H1 (cell line): Measurements from ENCODE around the gene RRP12. TPM values are rescaled to one million over a fixed set of nuclear protein-coding genes. Genes with fewer than 3 reads are reported as not detected.

Experiments
- CTCF ChIA-PET: fragments of 300-600 bp; sonication (Branson Sonifier 250); formaldehyde crosslinking; loops from one replicate; lab custom pipeline; 2021; ENCODE audit not compliant: partially characterized antibody; lab: Charles Lee
- POLR2A ChIA-PET: fragments of 300-600 bp; sonication (Branson Sonifier 250); formaldehyde crosslinking; loops from one replicate; lab custom pipeline; 2021; ENCODE audit warnings: inconsistent platforms; ENCODE audit not compliant: partially characterized antibody; lab: Charles Lee
- DNase-seq, 2 experiments: peaks; one replicate each; pipeline versions ENCODE4 v3.0.0 to v3.0.0-alpha.2; 2010 to 2022; ENCODE audit warnings: low spot score in 2 of 2, low read depth in 1 of 2, mixed read lengths in 1 of 2
- FAIRE-seq: peaks from 2 replicates; lab custom pipeline; 2011; peaks lifted over from hg19 to GRCh38; lab: Jason Lieb, UNC
- H2AFZ ChIP-seq: 2 replicates; pipeline ENCODE4 v1.8.1; 2012; ENCODE audit warnings: low read length, inconsistent platforms
- H2AK5ac ChIP-seq: 2 replicates; pipeline ENCODE4 v1.6.1; 2013; ENCODE audit warnings: low read depth, low read length
- H2BK120ac ChIP-seq: replicated peaks from 2 replicates; pipeline ENCODE3; 2013; ENCODE audit warnings: low read depth, low read length, inconsistent platforms
- H2BK12ac ChIP-seq: 2 replicates; pipeline ENCODE4 v1.6.1; 2013; ENCODE audit warnings: low read depth, low read length
- H2BK15ac ChIP-seq: 2 replicates; pipeline ENCODE4 v1.6.1; 2013; ENCODE audit warnings: low read length
- H2BK20ac ChIP-seq: 2 replicates; pipeline ENCODE4 v1.6.1; 2013; ENCODE audit warnings: low read length
- H2BK5ac ChIP-seq: 2 replicates; pipeline ENCODE4 v1.6.1; 2013; ENCODE audit warnings: low read depth, low read length
- H3K14ac ChIP-seq: 2 replicates; pipeline ENCODE4 v1.6.1; 2013; ENCODE audit warnings: inconsistent platforms; ENCODE audit not compliant: insufficient read length
- H3K18ac ChIP-seq: 2 replicates; pipeline ENCODE4 v1.6.1; 2013; ENCODE audit warnings: low read length; ENCODE audit errors: extremely low read depth
- H3K23ac ChIP-seq: 2 replicates; pipeline ENCODE4 v1.6.1; 2013; ENCODE audit warnings: inconsistent platforms; ENCODE audit not compliant: insufficient read length
- H3K23me2 ChIP-seq: 2 replicates; pipeline ENCODE4 v1.6.1; 2013; ENCODE audit warnings: low read depth, low read length
- H3K27ac ChIP-seq: 2 replicates; pipeline ENCODE4 v1.6.1; 2011; ENCODE audit warnings: low read depth, low read length, inconsistent platforms
- H3K27me3 ChIP-seq, 4 experiments: replicated peaks in 1 of 4; 1 replicate in 1 of 4; 2 replicates in 3 of 4; pipeline versions ENCODE4 v1.6.1 to v1.8.1; 2011 to 2013; ENCODE audit warnings: low read length in 3 of 4, mild to moderate bottlenecking in 3 of 4, inconsistent platforms in 2 of 4, mixed read lengths in 2 of 4, moderate library complexity in 1 of 4; ENCODE audit not compliant: control insufficient read depth in 3 of 4, insufficient read depth in 3 of 4; ENCODE audit errors: extremely low read depth in 1 of 4
- H3K36me3 ChIP-seq, 4 experiments: 2 replicates each; pipeline versions ENCODE4 v1.6.1 to v1.8.1; 2011 to 2013; ENCODE audit warnings: mild to moderate bottlenecking in 4 of 4, low read length in 3 of 4, moderate library complexity in 2 of 4, control low read depth in 1 of 4, inconsistent platforms in 1 of 4; ENCODE audit not compliant: insufficient read depth in 4 of 4, control insufficient read depth in 2 of 4
- H3K4ac ChIP-seq: replicated peaks from 2 replicates; pipeline ENCODE3; 2013; ENCODE audit warnings: low read length, low read depth, mixed read lengths, inconsistent platforms; ENCODE audit not compliant: insufficient read length
- H3K4me1 ChIP-seq, 4 experiments: replicated peaks in 1 of 4; 1 replicate in 1 of 4; 2 replicates in 3 of 4; pipeline versions ENCODE4 v1.6.1 to v1.8.1; 2011 to 2013; ENCODE audit warnings: low read length in 3 of 4, inconsistent platforms in 2 of 4, mixed read lengths in 1 of 4; ENCODE audit not compliant: insufficient read depth in 4 of 4, control insufficient read depth in 3 of 4
- H3K4me2 ChIP-seq, 2 experiments: 2 replicates each; pipeline versions ENCODE4 v1.6.1 to v1.8.1; 2011 to 2013; ENCODE audit warnings: low read depth in 2 of 2, low read length in 2 of 2, control low read depth in 1 of 2, inconsistent platforms in 1 of 2, mild to moderate bottlenecking in 1 of 2; ENCODE audit not compliant: insufficient read depth in 1 of 2
- H3K4me3 ChIP-seq, 4 experiments: fragments of 200-600, 300-600 bp in 1 of 4; sonication (generic), shearing (Covaris generic), sonication (Bioruptor Twin) in 1 of 4; 2 replicates each; pipeline versions ENCODE4 v1.5.1 to v1.8.1; 2011 to 2016; ENCODE audit warnings: low read length in 4 of 4, low read depth in 3 of 4, control low read depth in 2 of 4, inconsistent platforms in 2 of 4, mild to moderate bottlenecking in 2 of 4, mixed read lengths in 1 of 4, moderate library complexity in 1 of 4; ENCODE audit not compliant: insufficient read depth in 2 of 4; ENCODE audit errors: extremely low read depth in 1 of 4
- H3K56ac ChIP-seq: replicated peaks from 2 replicates; pipeline ENCODE3; 2013; ENCODE audit warnings: low read depth, mild to moderate bottlenecking, mixed read lengths, low read length, inconsistent platforms; ENCODE audit not compliant: insufficient read length
- H3K79me1 ChIP-seq: 2 replicates; pipeline ENCODE4 v1.6.1; 2013; ENCODE audit warnings: low read depth, low read length, control low read depth
- H3K79me2 ChIP-seq, 2 experiments: 2 replicates each; pipeline versions ENCODE4 v1.6.1 to v1.8.1; 2012 to 2013; ENCODE audit warnings: low read length in 2 of 2, mild to moderate bottlenecking in 2 of 2, inconsistent platforms in 1 of 2; ENCODE audit not compliant: insufficient read depth in 2 of 2, control insufficient read depth in 1 of 2
- H3K9ac ChIP-seq, 4 experiments: replicated peaks in 1 of 4; 1 replicate in 1 of 4; 2 replicates in 3 of 4; pipeline versions ENCODE4 v1.6.1 to v1.8.1; 2011 to 2013; ENCODE audit warnings: low read depth in 3 of 4, low read length in 3 of 4, control low read depth in 2 of 4, mild to moderate bottlenecking in 2 of 4, moderate library complexity in 2 of 4, inconsistent platforms in 1 of 4; ENCODE audit errors: extremely low read depth in 1 of 4
- H3K9me3 ChIP-seq, 2 experiments: 2 replicates each; pipeline versions ENCODE4 v1.6.1 to v1.8.1; 2012 to 2013; ENCODE audit warnings: mild to moderate bottlenecking in 2 of 2, moderate library complexity in 2 of 2, control low read depth in 1 of 2, inconsistent platforms in 1 of 2, low read depth in 1 of 2, low read length in 1 of 2, mixed read lengths in 1 of 2; ENCODE audit not compliant: insufficient read depth in 2 of 2
- H4K20me1 ChIP-seq, 2 experiments: replicated peaks in 1 of 2; 2 replicates each; pipeline versions ENCODE3 to v1.8.1; 2011 to 2013; ENCODE audit warnings: inconsistent platforms in 2 of 2, low read length in 2 of 2, mild to moderate bottlenecking in 1 of 2; ENCODE audit not compliant: insufficient read depth in 2 of 2, control insufficient read depth in 1 of 2
- H4K5ac ChIP-seq: 2 replicates; pipeline ENCODE4 v1.6.1; 2013; ENCODE audit warnings: low read length, low read depth, mixed read lengths, inconsistent platforms; ENCODE audit not compliant: insufficient read length
- H4K8ac ChIP-seq: 2 replicates; pipeline ENCODE4 v1.8.0; 2013; ENCODE audit warnings: mild to moderate bottlenecking, moderate library complexity, low read length, inconsistent platforms; ENCODE audit not compliant: insufficient read depth; ENCODE audit errors: extremely low read depth
- H4K91ac ChIP-seq: replicated peaks from 2 replicates; pipeline ENCODE3; 2013; ENCODE audit warnings: low read length, mixed read lengths, inconsistent platforms; ENCODE audit not compliant: insufficient read length
- ASH2L ChIP-seq: fragments of 200-600, 300-600 bp; sonication (generic); IDR thresholded peaks from one replicate; pipeline ENCODE4 v1.7.1; 2017; ENCODE audit warnings: low read length
- ATF3 ChIP-seq: IDR thresholded peaks from 2 replicates; pipeline ENCODE4 v1.6.1; 2011; ENCODE audit warnings: low read depth, mild to moderate bottlenecking, low read length; ENCODE audit not compliant: insufficient read depth
- BRCA1 ChIP-seq: IDR thresholded peaks from 2 replicates; pipeline ENCODE4 v1.6.1; 2012; ENCODE audit warnings: low read depth, low read length, improper control_type of control experiment
- CBX5 ChIP-seq: fragments of 300-800, 300-1000 bp; sonication (generic); IDR thresholded peaks from 2 replicates; pipeline ENCODE4 v1.7.1; 2016; ENCODE audit warnings: antibody characterized with exemption, low read length, low read depth
- CHD2 ChIP-seq: IDR thresholded peaks from 2 replicates; pipeline ENCODE4 v1.6.1; 2012; ENCODE audit warnings: low read length, improper control_type of control experiment
- HDAC2 ChIP-seq, 2 experiments: fragments of 300-600 bp in 1 of 2; sonication (generic) in 1 of 2; IDR thresholded peaks; 2 replicates each; pipeline ENCODE4 v1.6.1; 2011 to 2012; ENCODE audit warnings: low read depth in 2 of 2, low read length in 2 of 2, mild to moderate bottlenecking in 2 of 2, moderate library complexity in 2 of 2, borderline replicate concordance in 1 of 2, inconsistent platforms in 1 of 2
- MAX ChIP-seq: IDR thresholded peaks from 2 replicates; pipeline ENCODE4 v1.6.1; 2012; ENCODE audit warnings: inconsistent platforms
- NANOG ChIP-seq: IDR thresholded peaks from 2 replicates; pipeline ENCODE4 v1.6.1; 2011; ENCODE audit warnings: low read length, low read depth, mild to moderate bottlenecking, inconsistent platforms; ENCODE audit not compliant: insufficient read depth, poor library complexity, severe bottlenecking
- RXRA ChIP-seq: IDR thresholded peaks from 2 replicates; pipeline ENCODE4 v1.6.1; 2011; ENCODE audit warnings: low read depth, mild to moderate bottlenecking, low read length, moderate library complexity; ENCODE audit not compliant: insufficient read depth
- SP4 ChIP-seq: IDR thresholded peaks from 2 replicates; pipeline ENCODE4 v1.6.1; 2012; ENCODE audit warnings: low read length, inconsistent platforms
- TAF7 ChIP-seq: optimal IDR thresholded peaks from 2 replicates; pipeline ENCODE3; 2011; ENCODE audit warnings: low read depth, mild to moderate bottlenecking, inconsistent platforms, low read length, moderate library complexity, borderline replicate concordance
- USF2 ChIP-seq: IDR thresholded peaks from 2 replicates; pipeline ENCODE4 v1.6.1; 2011; ENCODE audit warnings: low read length, improper control_type of control experiment
- WGBS, 2 experiments: shearing (Covaris generic) in 1 of 2; methylation state at CpG; one replicate each; pipeline versions ENCODE4 v1.1.6 to v1.1.7; 2013 to 2015; ENCODE audit warnings: low lambda C conversion rate in 2 of 2, mixed read lengths in 2 of 2, inconsistent platforms in 1 of 2, low coverage in 1 of 2, missing lambda C conversion rate in 1 of 2; ENCODE audit not compliant: insufficient replicate concordance in 2 of 2, insufficient coverage in 1 of 2, insufficient read length in 1 of 2; ENCODE audit errors: extremely low coverage in 1 of 2, missing lambda C conversion rate in 1 of 2; 5-methylcytosine and 5-hydroxymethylcytosine counted together
- polyA plus RNA-seq, 7 experiments: library from polyadenylated mRNA; depleted of rRNA in 3 of 7; stranded (reverse) in 5 of 7; unstranded in 2 of 7; fragments of >200 nt in 5 of 7; fragments of 200-250 nt in 2 of 7; gene quantifications; 1 replicate in 5 of 7; 2 replicates in 1 of 7; 4 replicates in 1 of 7; pipeline versions ENCODE4 v1.2.1 to v1.2.3, GENCODE V29; 2011 to 2013; ENCODE audit warnings: missing spikeins in 2 of 7, mixed read lengths in 2 of 7
- total RNA-seq: library from RNA; stranded (reverse); fragmentation: NEBNext Ultra II Directional; extraction: Animal tissue kit (Norgen Biotek cat#: 25700); gene quantifications from 2 replicates; pipeline ENCODE4 v1.2.1, GENCODE V29; 2021

Gene RRP12
- total and polyA plus RNA-seq, 2 of the 8 experiments (the other 6 are each of a cell fraction or from before 2014, with no cell fraction given): 21.0 to 65.8 TPM

- H4K20me1 ChIP-seq: no peaks in the 10 kb centered on the region
- WGBS, 2 experiments: 95% methylated on average over 6 of the region's 6 CpGs; no CpG with 5 or more reads in 1 of the 2 experiments
- H4K8ac ChIP-seq: no peak overlapping the region
- H2BK20ac ChIP-seq: no peak overlapping the region
- no peak overlapping the region for H2AK5ac ChIP-seq
- H4K91ac ChIP-seq: no peak overlapping the region
- no peaks in the 10 kb centered on the region; a peak in 3 of 7 replicates for H3K27me3 ChIP-seq
- H2BK15ac ChIP-seq: no peak overlapping the region
- H3K23ac ChIP-seq: no peak overlapping the region
- no peaks in the 10 kb centered on the region for H3K9me3 ChIP-seq
- no peak for DNase-seq
- H3K4ac ChIP-seq: no peak overlapping the region
- no peak overlapping the region for H3K14ac ChIP-seq
- no peak overlapping the region for H3K56ac ChIP-seq
- no peaks in the 10 kb centered on the region for H3K23me2 ChIP-seq
- H3K36me3 ChIP-seq: no peaks in the 10 kb centered on the region
- H3K18ac ChIP-seq: no peak overlapping the region
- no peak overlapping the region for H3K4me2 ChIP-seq
- ChIA-PET POLR2A (interaction anchor here (1.0 to 1.4 kb wide), 2 partner anchors 21 kb away, joined by 3 to 7 read pairs; partner anchors contain the start of gene ARHGAP19), CTCF (interaction anchor here (0.8 to 0.9 kb wide), 2 partner anchors 8 to 18 kb away, joined by 3 to 4 read pairs; no protein-coding TSS in a partner anchor)
- no peak overlapping the region for H4K5ac ChIP-seq
- no peak overlapping the region for H3K4me3 ChIP-seq
- H2AFZ ChIP-seq: no peak overlapping the region
- no peak overlapping the region for H3K9ac ChIP-seq
- no peak overlapping the region for H3K27ac ChIP-seq
- H3K79me2 ChIP-seq: no peaks in the 10 kb centered on the region
- no peak for FAIRE-seq
- no peak overlapping the region for H2BK120ac ChIP-seq
- no peaks in the 10 kb centered on the region for H3K4me1 ChIP-seq
- no peaks in the 10 kb centered on the region for H3K79me1 ChIP-seq
- no peak overlapping the region for H2BK5ac ChIP-seq
- H2BK12ac ChIP-seq: no peak overlapping the region
- TF ChIP-seq TAF7: no peak
- no peak for TF ChIP-seq USF2
- no peak for TF ChIP-seq NANOG
- no peak for TF ChIP-seq RXRA
- TF ChIP-seq CBX5: no peak
- TF ChIP-seq MAX: no peak
- TF ChIP-seq CHD2: no peak
- no peak for TF ChIP-seq BRCA1
- no peak for TF ChIP-seq HDAC2 (IDR thresholded peaks at IDR 0.05; ENCODE audit: borderline replicate concordance in 1 of 2, low read depth in 2 of 2, low read length in 2 of 2)
- no peak for TF ChIP-seq ASH2L
- TF ChIP-seq ATF3: no peak
- TF ChIP-seq SP4: no peak
Observed at GRCh38 chr10:97312897-97313296, 88.2 kb downstream of the RRP12 start.
